Stimulated activated CD4-positive, alpha-beta T cell treated with anti-CD3 and anti-CD28 coated beads, Interleukin-4, amount 100 ng/mL, for 24 hours (primary cell): Measurements from ENCODE around the gene ST3GAL3.
A peak's percentile ranks its signal among the peaks of the same experiment; 100 is the strongest.
"Not testable (repeated sequence)": the region's sequence is repeated elsewhere in the genome, so short reads cannot be mapped to it uniquely, and the experiment has no call there.

Source experiments
- DNase-seq: peaks from one replicate; pipeline ENCODE4 v3.0.0-alpha.2; 2020

Gene ST3GAL3

GRCh38 chr1:43760745-43761317 lies 53.5 kb downstream of the ST3GAL3 start:
- no peak for DNase-seq

DNA sequence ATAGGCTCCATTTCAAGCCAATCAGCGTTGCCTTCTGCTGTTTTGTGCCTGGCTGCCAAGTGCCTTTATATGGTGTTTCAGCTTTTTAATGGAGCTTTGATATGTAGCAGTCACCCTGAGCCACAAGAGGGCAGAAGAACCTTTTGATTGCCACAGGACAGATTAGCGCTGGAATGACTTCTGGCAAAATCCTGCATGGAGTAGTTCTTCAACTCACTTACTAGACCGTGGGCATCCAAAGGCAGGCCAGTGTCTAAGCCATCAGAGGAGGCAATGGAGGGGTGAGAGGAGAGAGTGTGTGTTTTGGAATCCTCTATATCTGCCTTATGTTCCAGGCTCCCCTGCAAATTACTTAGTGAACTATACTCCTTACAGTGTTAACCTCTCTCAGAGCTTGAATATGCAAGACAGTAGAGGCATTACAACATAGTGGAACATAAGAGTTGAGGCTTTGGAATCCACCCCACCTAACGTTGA lies 56.2 kb downstream of the ST3GAL3 start:
- DNase-seq, result peak; percentile 52

- DNase-seq, result no peak
These were observed 57.2 kb downstream of the ST3GAL3 start for GRCh38 chr1:43764581-43764980.

DNA sequence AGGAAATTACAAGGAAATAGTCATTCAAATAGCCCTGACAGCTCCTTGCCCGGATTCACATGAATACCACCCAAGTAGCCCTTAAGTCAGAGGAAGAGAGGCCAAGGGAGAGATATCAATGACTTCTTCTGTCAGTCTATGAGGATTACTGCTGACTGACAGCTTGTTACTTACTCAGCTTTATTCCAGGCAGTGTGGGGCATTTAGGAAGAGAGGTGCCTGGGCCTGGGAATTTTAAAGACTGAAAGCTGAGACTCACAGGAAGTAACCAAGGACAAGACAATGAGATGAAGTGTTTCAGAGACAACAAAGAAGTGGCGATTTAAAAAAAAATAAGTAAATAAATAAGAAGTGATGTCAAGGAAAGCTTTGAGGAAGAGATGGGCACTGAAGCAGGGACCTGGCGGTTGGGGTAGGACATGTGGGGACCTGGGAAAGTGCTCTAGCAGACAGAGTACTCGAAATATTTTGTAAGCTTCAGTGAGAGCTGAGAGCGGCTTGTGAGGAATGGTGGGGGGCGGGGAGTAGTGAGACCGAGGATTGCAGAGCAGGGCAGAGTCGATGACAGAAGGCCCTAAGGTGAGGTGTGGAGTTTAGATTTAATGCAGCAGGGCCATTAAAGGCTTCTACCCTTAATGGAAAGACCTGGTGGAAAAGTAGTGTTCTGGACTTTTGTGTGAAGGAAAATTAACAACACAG lies 58.9 kb downstream of the ST3GAL3 start:
- no peak for DNase-seq

DNA sequence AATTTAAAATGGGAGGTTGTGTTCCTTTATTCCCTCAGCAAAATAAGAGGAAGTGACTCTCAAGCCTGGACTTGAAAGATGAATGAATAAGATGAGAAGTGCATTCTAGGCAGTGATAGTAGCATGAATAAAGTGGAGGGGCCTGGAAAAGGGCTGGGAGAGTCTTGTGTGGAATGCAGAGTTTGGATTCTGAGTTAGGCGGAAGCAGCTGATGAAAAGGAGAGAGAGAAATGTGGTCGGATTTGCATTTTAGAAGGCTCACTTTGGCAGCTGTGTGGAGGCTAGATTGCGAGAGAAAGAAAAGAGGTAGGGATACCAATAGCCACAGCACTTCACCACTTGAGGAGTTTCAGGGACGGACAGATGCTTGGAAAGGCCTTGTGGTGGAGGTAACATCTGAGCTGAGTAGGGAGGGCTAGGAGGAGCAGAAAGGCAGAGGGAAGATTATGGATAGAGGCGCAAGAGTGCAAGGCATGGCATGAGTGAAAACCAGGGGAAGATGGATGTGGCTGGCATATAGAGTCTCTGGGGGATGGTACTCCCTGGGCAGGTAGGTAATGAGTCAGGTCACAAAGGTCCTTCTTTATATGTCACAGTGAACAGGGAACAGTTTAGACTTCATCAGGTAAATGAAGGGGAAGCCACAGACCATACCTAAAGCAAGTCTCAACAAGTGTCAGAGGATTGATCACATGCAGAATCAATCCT lies 59.6 kb downstream of the ST3GAL3 start:
- DNase-seq, result no peak

DNA sequence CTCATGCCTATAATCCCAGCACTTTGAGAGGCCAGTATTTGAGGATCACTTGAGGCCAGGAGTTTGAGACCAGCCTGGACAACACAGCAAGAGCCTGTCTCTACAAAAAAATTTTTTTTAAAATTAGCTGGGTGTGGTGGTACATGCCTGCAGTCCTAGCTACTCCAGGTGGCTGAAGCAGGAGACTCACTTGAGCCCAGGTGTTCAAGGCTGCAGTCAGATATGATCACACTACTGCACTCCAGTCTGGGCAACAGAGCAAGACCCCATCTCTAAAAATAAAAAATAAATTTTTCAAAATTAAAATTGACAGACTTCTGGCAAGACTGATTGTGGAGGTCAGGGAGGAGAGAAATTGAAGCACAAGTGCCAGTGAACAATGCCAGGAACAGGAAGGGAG lies 60.8 kb downstream of the ST3GAL3 start:
- DNase-seq, result no peak

- no peak for DNase-seq
These were observed 62.1 kb downstream of the ST3GAL3 start for GRCh38 chr1:43769350-43769908.

DNA sequence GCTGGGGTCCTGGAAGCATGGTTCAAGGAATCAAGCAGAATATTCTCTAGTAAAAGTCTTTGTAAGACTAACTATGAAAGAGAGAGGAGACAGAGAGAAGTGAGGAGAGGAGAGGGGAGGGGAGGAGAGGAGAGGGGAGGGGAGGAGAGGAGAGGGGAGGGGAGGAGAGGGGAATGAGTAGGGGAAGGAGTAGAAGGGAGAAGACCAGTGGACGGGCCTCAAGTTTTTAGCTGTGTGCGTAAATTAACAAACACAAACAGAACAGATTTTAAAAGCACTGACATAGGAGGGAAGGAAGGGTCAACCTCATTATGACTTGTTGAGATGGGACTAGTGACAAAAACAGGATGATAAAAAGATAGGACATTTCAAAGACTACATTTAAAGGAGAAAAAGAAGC lies 62.8 kb downstream of the ST3GAL3 start:
- DNase-seq, result no peak

GRCh38 chr1:43772978-43773377 lies 65.6 kb downstream of the ST3GAL3 start:
- no peak for DNase-seq

DNA sequence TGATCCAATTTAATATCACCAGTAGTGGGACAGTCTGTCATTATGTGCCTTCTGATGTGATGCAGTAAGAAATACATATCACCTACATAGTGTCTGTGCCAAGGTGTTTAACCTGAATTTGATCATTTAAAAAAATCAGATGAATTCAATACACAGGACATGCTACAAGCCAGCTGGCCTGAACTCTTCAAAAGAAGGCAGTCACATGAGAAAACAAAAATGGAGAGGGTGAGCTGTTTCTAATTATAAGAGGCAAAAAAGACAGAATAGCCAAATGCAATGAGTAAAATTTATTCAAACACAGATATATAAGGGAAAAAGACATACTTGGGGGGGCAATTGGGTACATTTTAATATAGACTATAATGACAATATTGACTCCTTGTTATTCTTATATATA lies 66.5 kb downstream of the ST3GAL3 start:
- DNase-seq, result no peak

DNA sequence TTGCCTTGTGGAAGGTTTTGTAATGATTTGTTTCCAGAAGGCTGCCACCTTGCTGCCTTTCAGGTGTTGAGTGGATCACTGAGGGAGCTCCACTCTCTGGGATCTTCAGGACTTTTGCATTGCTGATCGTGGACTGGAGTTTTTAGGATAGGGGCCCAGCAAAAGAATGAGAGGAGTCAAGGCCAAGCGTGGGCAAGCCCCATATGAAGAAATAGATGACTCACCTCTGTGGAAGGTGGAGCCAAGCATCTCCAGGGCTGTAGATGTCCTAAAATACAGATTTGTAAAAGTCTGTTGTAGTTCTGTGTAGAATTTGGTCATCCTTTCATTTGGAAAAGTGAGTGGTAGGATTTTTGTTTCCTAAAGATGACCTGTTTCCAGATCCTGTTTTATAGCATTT lies 67.0 kb downstream of the ST3GAL3 start:
- no peak for DNase-seq

- DNase-seq, result no peak
These were observed 68.9 kb downstream of the ST3GAL3 start for GRCh38 chr1:43776043-43776761.

GRCh38 chr1:43777916-43778315 lies 70.6 kb downstream of the ST3GAL3 start:
- DNase-seq, result not testable (repeated sequence)

GRCh38 chr1:43779266-43779665 lies 71.9 kb downstream of the ST3GAL3 start:
- no peak for DNase-seq

- DNase-seq, result no peak
These were observed 72.6 kb downstream of the ST3GAL3 start for GRCh38 chr1:43779805-43780403.

GRCh38 chr1:43781574-43781973 lies 74.2 kb downstream of the ST3GAL3 start:
- DNase-seq, result no peak

DNA sequence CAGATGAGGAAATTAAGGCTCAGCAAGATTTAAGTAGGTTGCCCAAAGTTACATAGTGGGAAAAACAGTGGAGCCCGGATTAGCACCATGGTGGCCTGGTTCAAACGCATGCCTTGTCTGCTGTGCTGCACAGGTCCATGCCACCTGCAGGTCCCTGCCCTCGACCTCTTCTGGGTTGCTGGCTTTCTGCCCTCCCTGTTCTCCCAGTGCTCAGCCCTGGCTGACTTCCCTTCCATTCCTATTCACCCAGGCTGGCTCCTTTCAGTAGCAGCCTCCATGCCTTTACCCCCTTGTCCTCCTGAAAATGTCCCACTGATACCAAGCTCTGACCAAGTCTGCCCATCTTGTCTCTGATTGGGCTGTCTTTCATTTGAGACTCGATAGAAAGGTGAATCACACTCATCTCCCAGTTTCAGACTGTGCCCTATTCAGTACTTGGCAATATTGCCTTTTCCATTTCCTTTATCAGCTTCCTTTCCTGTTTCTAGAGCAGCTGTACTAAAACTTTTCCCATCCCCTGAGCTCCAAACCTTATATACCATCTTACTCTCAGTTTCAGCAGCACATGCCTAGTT lies 75.8 kb downstream of the ST3GAL3 start:
- DNase-seq, result no peak

- no peak for DNase-seq
These were observed 76.4 kb downstream of the ST3GAL3 start for GRCh38 chr1:43783671-43784205.

- DNase-seq, result no peak
These were observed 79.0 kb downstream of the ST3GAL3 start for GRCh38 chr1:43786201-43786958.

DNA sequence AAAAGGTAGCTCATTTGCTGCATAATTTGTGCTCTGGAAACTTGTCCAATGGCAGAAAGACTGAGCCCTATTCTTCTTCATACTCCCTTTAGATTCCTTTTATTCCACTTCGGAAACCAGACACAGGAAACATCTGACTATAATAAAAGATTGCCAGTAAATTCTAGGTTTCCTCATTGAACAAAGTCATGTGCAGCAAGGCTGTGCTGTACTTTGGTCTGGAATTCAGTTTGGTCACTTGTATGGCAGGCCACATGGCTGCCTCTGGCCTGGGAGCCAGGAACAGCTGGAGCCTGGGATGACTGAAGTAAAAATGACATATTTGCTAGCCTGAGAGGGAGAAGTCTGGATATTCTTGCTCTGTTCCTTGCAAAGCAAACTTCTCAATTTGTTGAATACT lies 79.6 kb downstream of the ST3GAL3 start:
- no peak for DNase-seq
